ENCODE results near the gene CATSPERD.

DNA sequence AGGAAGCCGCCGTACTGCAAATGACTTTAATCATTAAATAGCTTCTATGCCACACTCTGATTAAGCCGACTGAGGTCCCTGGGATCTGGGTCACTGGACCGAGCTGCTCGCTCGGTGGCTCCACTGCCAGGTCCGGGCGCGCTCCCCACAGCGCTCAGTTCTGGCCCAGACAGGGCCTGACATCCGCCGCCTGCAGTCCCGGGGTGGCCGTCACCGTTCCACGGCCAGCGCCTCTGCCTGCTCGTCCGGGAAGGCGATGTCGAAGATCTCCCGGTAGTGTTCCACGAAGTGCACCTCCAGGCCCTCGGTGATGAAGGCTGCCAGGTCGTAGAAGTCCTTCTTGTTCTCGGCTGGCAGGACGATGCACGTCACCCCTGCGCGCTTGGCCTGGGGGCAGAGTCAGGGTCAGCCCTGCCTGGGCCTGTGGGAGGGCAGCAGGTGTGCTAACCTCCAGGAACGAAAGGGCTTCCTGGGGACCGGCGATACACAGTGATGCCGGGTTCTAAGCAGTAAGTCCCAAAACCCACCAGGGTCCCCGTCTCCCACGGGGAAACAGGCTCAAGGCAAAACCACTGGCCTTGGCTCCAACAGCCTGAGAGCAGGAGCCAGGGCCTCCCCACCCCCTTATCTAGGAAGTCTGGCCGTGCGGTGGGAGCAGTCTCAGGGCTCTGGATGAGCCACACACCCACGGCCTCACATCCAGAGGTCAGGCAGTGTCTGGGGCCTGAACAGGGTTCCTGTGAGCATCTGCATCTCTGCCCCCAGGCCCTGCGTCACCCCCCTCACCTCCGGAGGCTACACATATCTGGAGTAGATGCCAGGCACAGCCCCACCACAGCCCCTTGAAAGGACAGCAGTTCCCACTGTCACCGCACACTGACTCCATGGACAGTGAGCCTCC is 28.4 kb upstream of the CATSPERD start:
- TF ChIP-seq, protein P1, sequence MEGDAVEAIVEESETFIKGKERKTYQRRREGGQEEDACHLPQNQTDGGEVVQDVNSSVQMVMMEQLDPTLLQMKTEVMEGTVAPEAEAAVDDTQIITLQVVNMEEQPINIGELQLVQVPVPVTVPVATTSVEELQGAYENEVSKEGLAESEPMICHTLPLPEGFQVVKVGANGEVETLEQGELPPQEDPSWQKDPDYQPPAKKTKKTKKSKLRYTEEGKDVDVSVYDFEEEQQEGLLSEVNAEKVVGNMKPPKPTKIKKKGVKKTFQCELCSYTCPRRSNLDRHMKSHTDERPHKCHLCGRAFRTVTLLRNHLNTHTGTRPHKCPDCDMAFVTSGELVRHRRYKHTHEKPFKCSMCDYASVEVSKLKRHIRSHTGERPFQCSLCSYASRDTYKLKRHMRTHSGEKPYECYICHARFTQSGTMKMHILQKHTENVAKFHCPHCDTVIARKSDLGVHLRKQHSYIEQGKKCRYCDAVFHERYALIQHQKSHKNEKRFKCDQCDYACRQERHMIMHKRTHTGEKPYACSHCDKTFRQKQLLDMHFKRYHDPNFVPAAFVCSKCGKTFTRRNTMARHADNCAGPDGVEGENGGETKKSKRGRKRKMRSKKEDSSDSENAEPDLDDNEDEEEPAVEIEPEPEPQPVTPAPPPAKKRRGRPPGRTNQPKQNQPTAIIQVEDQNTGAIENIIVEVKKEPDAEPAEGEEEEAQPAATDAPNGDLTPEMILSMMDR (IDR thresholded peaks at IDR 0.05), result no peak
- TF ChIP-seq EZH2 (IDR thresholded peaks at IDR 0.05) (no peak), EZH2phosphoT487 (IDR thresholded peaks at IDR 0.05) (no peak)
